ENCODE measurements around the gene C5orf52.

C5orf52 gene

GRCh38 chr5:157679801-157680200 lies 8.5 kb downstream of the C5orf52 start:
- no peaks in the 10 kb centered on the region for H3F3A ChIP-seq (ENCODE audit: insufficient read depth, low read length)
- no peaks in the 10 kb centered on the region for H3K4me1 ChIP-seq (ENCODE audit: low read length)
- no peak overlapping the region for H3K27ac ChIP-seq (ENCODE audit: low read length)
- H3K4me3 ChIP-seq (ENCODE audit: low read length) = no peak overlapping the region
- no peaks in the 10 kb centered on the region for H4K20me1 ChIP-seq (ENCODE audit: insufficient read depth, low read length)
- no peak overlapping the region for H3K9ac ChIP-seq (ENCODE audit: low read length)
- no peak overlapping the region for H3K4me2 ChIP-seq (ENCODE audit: low read depth, low read length)
- no peak overlapping the region for H2AFZ ChIP-seq (ENCODE audit: low read length)
- H3K36me3 ChIP-seq (replicated peaks; ENCODE audit: insufficient read depth, low read length) = no peaks in the 10 kb centered on the region
- H3K9me3 ChIP-seq (replicated peaks; ENCODE audit: insufficient read depth, low read length) = no peaks in the 10 kb centered on the region
- H3K79me2 ChIP-seq (ENCODE audit: low read length) = no peaks in the 10 kb centered on the region
- no peak for DNase-seq
- no peaks in the 10 kb centered on the region for H3K9me2 ChIP-seq (replicated peaks; ENCODE audit: insufficient read depth, low read length)
- TF ChIP-seq CTCF (IDR thresholded peaks at IDR 0.05; ENCODE audit: low read length) (no peak), EZH2 (optimal IDR thresholded peaks at IDR 0.05; ENCODE audit: low read depth, low read length) (no peak), EZH2phosphoT487 (IDR thresholded peaks at IDR 0.05; ENCODE audit: low read length) (no peak)
- no peaks in the 10 kb centered on the region for H3K27me3 ChIP-seq (replicated peaks; ENCODE audit: insufficient read depth, low read length)

DNA sequence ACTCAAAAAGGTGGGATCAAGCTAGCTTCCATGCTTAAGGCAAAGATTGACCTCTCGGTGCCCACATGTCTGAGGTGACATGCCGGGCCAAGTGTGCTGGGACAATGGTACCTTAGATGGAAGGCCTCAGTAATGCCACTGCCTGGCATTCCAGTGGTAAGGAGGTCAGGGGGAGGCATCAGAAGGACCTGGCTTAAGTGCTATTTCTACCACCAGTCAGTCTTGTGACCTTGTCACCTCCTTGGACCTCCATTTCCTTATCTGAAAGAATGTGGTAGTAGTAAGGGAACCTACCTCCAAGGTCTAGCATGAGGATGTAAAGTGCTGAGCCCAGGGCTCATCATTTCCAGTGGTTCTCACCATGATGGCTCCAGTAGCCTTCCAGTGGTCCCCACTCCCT lies 8.9 kb downstream of the C5orf52 start:
- H3K79me2 ChIP-seq (ENCODE audit: low read length) = no peaks in the 10 kb centered on the region
- no peak overlapping the region for H3K9ac ChIP-seq (ENCODE audit: low read length)
- H3K27ac ChIP-seq (ENCODE audit: low read length) = no peak overlapping the region
- no peaks in the 10 kb centered on the region for H3K9me3 ChIP-seq (replicated peaks; ENCODE audit: insufficient read depth, low read length)
- TF ChIP-seq EZH2phosphoT487 (IDR thresholded peaks at IDR 0.05; ENCODE audit: low read length) (no peak), EZH2 (optimal IDR thresholded peaks at IDR 0.05; ENCODE audit: low read depth, low read length) (no peak), CTCF (IDR thresholded peaks at IDR 0.05; ENCODE audit: low read length) (no peak)
- H3K4me1 ChIP-seq (ENCODE audit: low read length) = no peaks in the 10 kb centered on the region
- no peak overlapping the region for H3K4me2 ChIP-seq (ENCODE audit: low read depth, low read length)
- H3K4me3 ChIP-seq (ENCODE audit: low read length) = no peak overlapping the region
- no peaks in the 10 kb centered on the region for H3F3A ChIP-seq (ENCODE audit: insufficient read depth, low read length)
- no peaks in the 10 kb centered on the region for H3K27me3 ChIP-seq (replicated peaks; ENCODE audit: insufficient read depth, low read length)
- no peaks in the 10 kb centered on the region for H3K9me2 ChIP-seq (replicated peaks; ENCODE audit: insufficient read depth, low read length)
- no peak for DNase-seq
- no peak overlapping the region for H2AFZ ChIP-seq (ENCODE audit: low read length)
- no peaks in the 10 kb centered on the region for H4K20me1 ChIP-seq (ENCODE audit: insufficient read depth, low read length)
- H3K36me3 ChIP-seq (replicated peaks; ENCODE audit: insufficient read depth, low read length) = no peaks in the 10 kb centered on the region

- Histone ChIP-seq H3K9me3 (replicated peaks; ENCODE audit: insufficient read depth, low read length) (no peaks in the 10 kb centered on the region), H3K27me3 (replicated peaks; ENCODE audit: insufficient read depth, low read length) (no peaks in the 10 kb centered on the region), H3F3A (ENCODE audit: insufficient read depth, low read length) (no peaks in the 10 kb centered on the region), H3K9me2 (replicated peaks; ENCODE audit: insufficient read depth, low read length) (no peaks in the 10 kb centered on the region), H2AFZ (ENCODE audit: low read length) (no peak overlapping the region), H4K20me1 (ENCODE audit: insufficient read depth, low read length) (no peaks in the 10 kb centered on the region), H3K9ac (ENCODE audit: low read length) (no peak overlapping the region), H3K36me3 (replicated peaks; ENCODE audit: insufficient read depth, low read length) (no peaks in the 10 kb centered on the region), H3K79me2 (ENCODE audit: low read length) (no peaks in the 10 kb centered on the region), H3K4me1 (ENCODE audit: low read length) (no peaks in the 10 kb centered on the region), H3K4me2 (ENCODE audit: low read depth, low read length) (no peak overlapping the region), H3K27ac (ENCODE audit: low read length) (no peak overlapping the region), H3K4me3 (ENCODE audit: low read length) (no peak overlapping the region)
- no peak for DNase-seq
- TF ChIP-seq EZH2 (optimal IDR thresholded peaks at IDR 0.05; ENCODE audit: low read depth, low read length) (no peak), CTCF (IDR thresholded peaks at IDR 0.05; ENCODE audit: low read length) (no peak), EZH2phosphoT487 (IDR thresholded peaks at IDR 0.05; ENCODE audit: low read length) (no peak)
Observed at GRCh38 chr5:157681048-157681447, 9.7 kb downstream of the C5orf52 start.

Measured in MM.1S (cell line).